NCI-H82 (cell line): ENCODE data around the gene ST6GAL1.
"Not testable (repeated sequence)": the region's sequence is repeated elsewhere in the genome, so short reads cannot be mapped to it uniquely, and the experiment has no call there.

Source experiments
- DNase-seq: peaks from one replicate; lab custom pipeline; 2025; lab: John Stamatoyannopoulos, UW

Gene ST6GAL1, protein sequence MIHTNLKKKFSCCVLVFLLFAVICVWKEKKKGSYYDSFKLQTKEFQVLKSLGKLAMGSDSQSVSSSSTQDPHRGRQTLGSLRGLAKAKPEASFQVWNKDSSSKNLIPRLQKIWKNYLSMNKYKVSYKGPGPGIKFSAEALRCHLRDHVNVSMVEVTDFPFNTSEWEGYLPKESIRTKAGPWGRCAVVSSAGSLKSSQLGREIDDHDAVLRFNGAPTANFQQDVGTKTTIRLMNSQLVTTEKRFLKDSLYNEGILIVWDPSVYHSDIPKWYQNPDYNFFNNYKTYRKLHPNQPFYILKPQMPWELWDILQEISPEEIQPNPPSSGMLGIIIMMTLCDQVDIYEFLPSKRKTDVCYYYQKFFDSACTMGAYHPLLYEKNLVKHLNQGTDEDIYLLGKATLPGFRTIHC

GRCh38 chr3:186930143-186930640 is at the start of gene ST6GAL1:
Gene ST6GAL1, plus strand, starts transcription at chr3:186930526. Its CDS starts 112,178 bp downstream, at chr3:187042704.
- peak; percentile 91 for DNase-seq

- no peak for DNase-seq
Measured at GRCh38 chr3:186882150-186882524, 48.2 kb upstream of the ST6GAL1 start.

DNA sequence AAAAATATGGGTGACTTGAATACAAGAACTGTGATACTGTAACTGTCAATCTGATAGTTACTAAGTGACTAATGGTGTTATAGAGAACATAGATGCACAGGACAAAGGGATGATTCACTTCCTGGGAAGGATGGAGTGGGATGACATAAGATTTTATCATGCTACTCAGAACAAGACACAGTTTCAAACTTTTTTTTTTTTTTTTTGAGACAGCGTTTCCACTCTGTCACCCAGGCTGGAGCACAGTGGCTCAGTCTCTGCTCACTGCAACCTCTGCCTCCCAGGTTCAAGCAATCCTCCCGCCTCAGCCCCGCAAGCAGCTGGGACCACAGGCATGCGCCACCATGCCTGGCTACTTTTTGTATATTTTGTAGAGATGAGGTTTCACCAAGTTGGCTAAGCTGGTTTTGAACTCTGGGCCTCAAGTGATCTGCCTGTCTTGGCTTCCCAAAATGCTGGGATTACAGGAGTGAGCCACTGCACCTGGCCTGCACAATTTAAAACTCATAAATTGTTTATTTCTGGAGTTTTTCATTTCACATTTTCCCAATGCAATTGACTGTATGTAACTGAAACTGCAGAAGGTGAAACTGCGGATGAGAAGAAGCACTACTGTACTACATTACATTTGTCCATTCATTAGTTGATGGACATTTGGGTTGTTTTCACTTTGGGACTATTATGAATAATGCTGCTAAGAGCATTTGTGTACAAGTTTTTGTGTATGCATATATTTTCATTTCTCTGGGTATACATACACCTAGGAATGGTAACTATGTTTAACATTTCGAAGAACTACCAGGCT is 47.2 kb upstream of the ST6GAL1 start:
- DNase-seq = no peak

DNA sequence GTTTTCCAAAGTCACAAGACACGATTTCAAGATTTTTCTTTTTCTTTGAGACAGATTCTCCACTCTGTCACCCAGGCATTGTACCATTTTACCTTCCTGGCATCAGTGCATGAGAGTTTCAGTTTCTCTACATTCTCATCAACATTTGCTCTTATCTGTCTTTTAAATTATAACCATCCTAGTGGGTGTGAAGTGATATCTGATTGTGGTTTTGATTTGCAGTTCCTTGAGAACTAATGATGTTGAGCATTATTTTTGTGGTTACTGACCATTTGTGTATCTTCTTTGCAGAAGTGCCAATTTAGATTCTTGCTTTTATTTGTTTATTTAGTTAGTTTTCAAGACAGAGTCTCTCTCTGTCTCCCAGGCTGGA is 46.7 kb upstream of the ST6GAL1 start:
- no peak for DNase-seq

GRCh38 chr3:186884868-186885267 is 45.5 kb upstream of the ST6GAL1 start:
- not testable (repeated sequence) for DNase-seq

DNA sequence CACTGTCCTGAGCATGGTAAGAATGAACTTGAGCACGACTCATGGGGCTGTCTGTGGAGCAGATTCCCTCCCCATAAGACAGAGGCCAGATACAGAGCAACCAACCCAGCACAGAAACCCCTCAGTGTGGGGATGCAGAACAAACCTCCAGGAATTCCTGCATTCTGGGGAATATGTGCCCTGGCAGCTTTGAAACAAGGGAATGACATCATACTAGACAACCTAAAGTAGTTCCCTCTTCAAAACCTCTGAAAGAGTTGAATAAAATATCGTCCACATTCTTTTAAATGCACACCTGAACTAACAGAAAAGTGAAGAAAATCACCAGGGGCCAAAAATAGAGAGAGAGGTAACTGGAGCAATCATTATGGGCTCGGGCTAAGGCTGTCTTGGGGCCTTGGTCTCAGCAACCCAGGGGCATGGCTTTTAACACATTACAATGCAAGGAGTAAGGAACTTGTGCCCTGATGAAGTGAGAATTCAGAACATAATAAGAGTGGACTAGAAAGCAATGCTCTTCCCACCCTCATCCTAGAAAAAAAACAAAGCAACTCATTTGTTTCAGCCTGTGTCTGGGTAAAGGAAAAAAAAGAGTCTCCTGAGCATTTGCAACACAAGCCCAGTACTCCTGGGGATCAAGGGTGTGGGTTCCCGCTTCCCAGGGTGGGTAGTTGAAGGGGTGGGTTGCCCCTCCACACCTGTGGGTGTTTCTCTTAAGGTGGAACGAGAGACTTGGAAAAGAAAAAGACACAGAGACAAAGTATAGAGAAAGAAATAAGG is 43.9 kb upstream of the ST6GAL1 start:
- DNase-seq = peak; percentile 66

- DNase-seq = not testable (repeated sequence)
Measured at GRCh38 chr3:186887507-186887938, 42.8 kb upstream of the ST6GAL1 start.

DNA sequence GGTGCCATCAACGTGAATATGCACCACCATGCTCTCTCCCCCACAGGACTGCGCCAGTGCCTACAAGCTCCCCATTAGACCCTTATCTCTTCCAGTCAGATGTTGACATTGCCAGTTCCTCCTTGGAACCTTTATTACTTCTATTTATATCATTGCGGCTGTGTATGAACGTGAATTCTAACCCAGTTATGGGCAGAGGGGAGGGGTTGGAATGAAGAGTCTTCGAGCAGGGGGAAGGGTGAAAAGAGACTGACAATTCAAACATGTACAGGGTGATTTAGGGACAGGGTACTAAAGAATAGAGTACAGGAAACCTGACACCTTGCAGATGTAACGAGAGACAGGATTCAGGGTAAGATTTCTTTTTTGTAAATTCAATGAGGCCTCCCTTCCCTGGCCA is 41.8 kb upstream of the ST6GAL1 start:
- peak; percentile 87 for DNase-seq

- DNase-seq = not testable (repeated sequence)
Measured at GRCh38 chr3:186889698-186890097, 40.6 kb upstream of the ST6GAL1 start.

- no peak for DNase-seq
Measured at GRCh38 chr3:186890911-186891310, 39.4 kb upstream of the ST6GAL1 start.

- peak; percentile 40 for DNase-seq
Measured at GRCh38 chr3:186893071-186893470, 37.3 kb upstream of the ST6GAL1 start.

- DNase-seq = peak; percentile 55
Measured at GRCh38 chr3:186895406-186895805, 34.9 kb upstream of the ST6GAL1 start.

DNA sequence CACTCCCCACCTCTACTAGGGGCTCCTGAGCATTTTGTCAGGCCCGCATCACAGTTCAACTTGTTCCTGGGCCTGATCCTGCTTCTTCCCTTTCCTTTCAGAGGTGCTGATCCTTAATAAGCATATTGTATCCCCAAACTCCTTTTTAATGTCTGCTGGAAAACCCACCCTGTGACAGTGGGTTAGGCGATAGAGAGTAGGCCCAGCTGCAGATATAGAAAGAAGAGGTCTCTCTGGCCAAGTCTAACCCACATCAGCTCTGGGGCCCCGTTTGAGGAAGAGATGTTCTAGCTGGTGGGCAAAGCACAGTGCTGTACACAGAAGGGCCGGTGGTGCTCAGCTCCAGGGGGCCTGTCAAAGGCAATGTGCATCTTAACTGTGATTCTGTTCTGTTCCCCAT is 34.3 kb upstream of the ST6GAL1 start:
- no peak for DNase-seq

GRCh38 chr3:186896875-186897274 is 33.5 kb upstream of the ST6GAL1 start:
- peak; percentile 35 for DNase-seq

GRCh38 chr3:186901135-186901734 is 29.1 kb upstream of the ST6GAL1 start:
- no peak for DNase-seq

DNA sequence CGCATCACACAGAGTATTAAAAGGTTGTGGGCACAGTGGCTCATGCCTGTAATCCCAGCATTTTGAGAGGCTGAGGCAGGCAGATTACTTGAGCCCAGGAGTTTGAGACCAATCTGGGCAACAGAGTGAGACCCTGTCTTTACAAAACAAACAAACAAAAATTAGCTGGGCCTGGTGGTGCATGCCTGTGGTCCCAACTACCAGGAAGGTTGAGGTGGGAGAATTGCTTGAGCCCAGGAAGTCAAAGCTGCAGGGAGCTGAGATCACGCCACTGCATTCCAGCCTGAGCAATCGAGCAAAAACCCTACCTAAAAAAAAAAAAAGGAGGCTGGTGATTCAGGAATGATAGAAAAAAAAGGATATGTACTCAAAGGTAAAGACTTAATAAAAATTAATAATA is 28.2 kb upstream of the ST6GAL1 start:
- no peak for DNase-seq

- DNase-seq = no peak
Measured at GRCh38 chr3:186902713-186903112, 27.6 kb upstream of the ST6GAL1 start.

- DNase-seq = not testable (repeated sequence)
Measured at GRCh38 chr3:186903676-186904075, 26.6 kb upstream of the ST6GAL1 start.

GRCh38 chr3:186907075-186907474 is 23.3 kb upstream of the ST6GAL1 start:
- not testable (repeated sequence) for DNase-seq

DNA sequence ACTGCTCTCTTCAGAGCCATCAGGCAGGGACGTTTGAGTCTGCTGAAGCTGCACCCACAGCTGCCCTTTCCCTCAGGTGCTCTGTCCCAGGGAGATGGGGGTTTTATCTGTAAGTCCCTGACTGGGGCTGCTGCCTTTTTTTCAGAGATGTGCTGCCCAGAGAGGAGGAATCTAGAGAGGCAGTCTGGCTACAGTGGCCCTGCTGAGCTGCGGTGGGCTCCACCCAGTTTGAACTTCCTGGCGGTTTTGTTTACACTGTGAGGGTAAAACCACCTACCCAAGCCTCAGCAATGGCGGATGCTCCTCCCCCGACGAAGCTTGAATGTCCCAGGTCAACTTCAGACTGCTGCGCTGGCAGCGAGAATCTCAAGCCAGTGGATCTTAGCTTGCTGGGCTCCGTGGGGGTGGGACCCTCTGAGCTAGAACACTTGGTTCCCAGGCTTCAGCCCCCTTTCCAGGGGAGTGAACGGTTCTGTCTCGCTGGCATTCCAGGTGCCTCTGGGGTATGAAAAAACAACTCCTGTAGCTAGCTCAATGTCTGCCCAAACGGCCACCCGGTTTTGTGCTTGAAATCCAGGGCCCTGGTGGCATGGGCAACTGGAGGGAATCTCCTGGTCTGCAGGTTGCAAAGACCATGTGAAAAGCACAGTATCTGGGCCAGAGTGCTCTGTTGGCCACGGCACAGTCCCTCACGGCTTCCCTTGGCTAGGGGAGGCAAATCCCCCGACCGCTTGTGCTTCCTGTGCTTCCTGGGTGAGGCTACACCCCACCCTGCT is 21.1 kb upstream of the ST6GAL1 start:
- no peak for DNase-seq
